ENCODE measurements around the gene FHIT. TPM values are rescaled to one million over a fixed set of nuclear protein-coding genes. Genes with fewer than 3 reads are reported as not detected.

The FHIT gene
- total RNA-seq, 4 donors from 2014 or later = 3.5 to 17.0 (median 16.7) TPM

- Histone ChIP-seq H3K4me1 (no peaks in the 10 kb centered on the region), H3K27me3 (no peaks in the 10 kb centered on the region), H3K36me3 (no peaks in the 10 kb centered on the region), H3K27ac (no peak overlapping the region), H3K4me3 (no peak overlapping the region), H3K9me3 (no peaks in the 10 kb centered on the region)
- no peak for TF ChIP-seq POLR2A (IDR thresholded peaks at IDR 0.05)
- TF ChIP-seq, protein P1, sequence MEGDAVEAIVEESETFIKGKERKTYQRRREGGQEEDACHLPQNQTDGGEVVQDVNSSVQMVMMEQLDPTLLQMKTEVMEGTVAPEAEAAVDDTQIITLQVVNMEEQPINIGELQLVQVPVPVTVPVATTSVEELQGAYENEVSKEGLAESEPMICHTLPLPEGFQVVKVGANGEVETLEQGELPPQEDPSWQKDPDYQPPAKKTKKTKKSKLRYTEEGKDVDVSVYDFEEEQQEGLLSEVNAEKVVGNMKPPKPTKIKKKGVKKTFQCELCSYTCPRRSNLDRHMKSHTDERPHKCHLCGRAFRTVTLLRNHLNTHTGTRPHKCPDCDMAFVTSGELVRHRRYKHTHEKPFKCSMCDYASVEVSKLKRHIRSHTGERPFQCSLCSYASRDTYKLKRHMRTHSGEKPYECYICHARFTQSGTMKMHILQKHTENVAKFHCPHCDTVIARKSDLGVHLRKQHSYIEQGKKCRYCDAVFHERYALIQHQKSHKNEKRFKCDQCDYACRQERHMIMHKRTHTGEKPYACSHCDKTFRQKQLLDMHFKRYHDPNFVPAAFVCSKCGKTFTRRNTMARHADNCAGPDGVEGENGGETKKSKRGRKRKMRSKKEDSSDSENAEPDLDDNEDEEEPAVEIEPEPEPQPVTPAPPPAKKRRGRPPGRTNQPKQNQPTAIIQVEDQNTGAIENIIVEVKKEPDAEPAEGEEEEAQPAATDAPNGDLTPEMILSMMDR (IDR thresholded peaks at IDR 0.05) = no peak
- DNase-seq = no peak
These were observed 1426.4 kb downstream of the FHIT start for GRCh38 chr3:59824876-59825275.

GRCh38 chr3:59821274-59821673 lies 1430.0 kb downstream of the FHIT start:
- Histone ChIP-seq H3K4me1 (peaks cover 0 to 6% (median 0%) of the 10 kb centered on the region in 4 donors), H3K4me3 (no peak overlapping the region), H3K36me3 (no peaks in the 10 kb centered on the region), H3K27ac (no peak overlapping the region), H3K27me3 (no peaks in the 10 kb centered on the region), H3K9me3 (no peaks in the 10 kb centered on the region)
- no peak for DNase-seq
- TF ChIP-seq, protein P1 (IDR thresholded peaks at IDR 0.05) = no peak
- TF ChIP-seq POLR2A (IDR thresholded peaks at IDR 0.05) = no peak

- no peaks in the 10 kb centered on the region for H3K9me3 ChIP-seq
- TF ChIP-seq POLR2A (IDR thresholded peaks at IDR 0.05) = no peak
- TF ChIP-seq, protein P1 (IDR thresholded peaks at IDR 0.05) = no peak
- no peaks in the 10 kb centered on the region for H3K27me3 ChIP-seq
- no peak overlapping the region for H3K4me3 ChIP-seq
- H3K27ac ChIP-seq = no peak overlapping the region
- DNase-seq = no peak
- H3K36me3 ChIP-seq = no peaks in the 10 kb centered on the region
- H3K4me1 ChIP-seq = peaks cover 0 to 6% (median 0%) of the 10 kb centered on the region in 4 donors
These were observed 1430.8 kb downstream of the FHIT start for GRCh38 chr3:59820352-59820934.

GRCh38 chr3:59818919-59819300 lies 1432.3 kb downstream of the FHIT start:
- Histone ChIP-seq H3K4me3 (no peak overlapping the region), H3K4me1 (peaks cover 0 to 6% (median 0%) of the 10 kb centered on the region in 4 donors), H3K27me3 (no peaks in the 10 kb centered on the region), H3K27ac (no peak overlapping the region), H3K9me3 (no peaks in the 10 kb centered on the region), H3K36me3 (no peaks in the 10 kb centered on the region)
- DNase-seq = no peak
- TF ChIP-seq, protein P1 (IDR thresholded peaks at IDR 0.05) = no peak
- TF ChIP-seq POLR2A (IDR thresholded peaks at IDR 0.05) = no peak

DNA sequence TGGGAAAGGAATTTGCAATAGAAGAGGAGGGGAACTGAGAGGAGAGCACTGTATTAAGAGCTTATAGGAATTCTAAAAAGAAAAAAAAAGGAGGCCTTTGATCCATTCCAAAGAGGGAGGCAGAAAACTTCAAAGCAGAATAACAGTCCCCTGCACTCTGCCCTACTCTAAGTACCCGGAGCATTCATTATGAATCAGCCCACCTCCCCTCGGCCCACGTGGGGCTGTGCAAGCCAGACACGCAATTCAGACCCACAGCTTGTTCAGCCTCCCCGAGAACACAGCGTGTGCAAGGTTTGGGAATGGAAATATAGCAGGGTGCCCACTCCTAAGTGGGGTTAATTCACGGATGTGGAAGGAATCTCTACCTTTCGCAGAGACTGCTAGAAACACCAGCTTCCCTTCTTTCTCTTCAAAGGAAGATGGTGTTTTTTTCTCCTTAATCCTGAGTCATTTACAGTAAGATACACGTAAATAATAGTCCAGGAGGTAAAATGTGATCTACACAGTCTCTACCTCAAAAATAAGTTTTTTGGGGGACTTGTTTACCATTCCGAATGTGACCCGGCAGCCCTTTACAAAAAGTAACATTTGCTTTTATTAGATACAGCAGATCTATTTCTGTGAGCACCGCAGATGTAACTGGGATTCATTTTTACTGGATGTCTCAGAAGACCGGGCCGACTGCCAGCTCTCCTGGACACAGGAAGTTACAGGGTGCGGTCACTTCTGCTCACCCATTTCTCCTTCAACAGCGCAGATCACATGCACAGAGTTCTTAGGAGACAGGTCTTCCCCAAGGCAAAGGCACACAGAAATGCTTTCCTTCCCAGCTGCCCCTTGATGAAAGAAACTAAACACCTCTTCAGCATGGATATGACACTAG lies 1433.0 kb downstream of the FHIT start:
- Histone ChIP-seq H3K36me3 (no peaks in the 10 kb centered on the region), H3K9me3 (no peaks in the 10 kb centered on the region), H3K4me1 (peaks cover 0 to 6% (median 0%) of the 10 kb centered on the region in 4 donors), H3K4me3 (no peak overlapping the region), H3K27me3 (no peaks in the 10 kb centered on the region), H3K27ac (peak overlapping the region in 1 of 4 donors; percentile 15)
- peak in 2 of 3 donors; percentile 55 to 69 for DNase-seq
- TF ChIP-seq, protein P1 (IDR thresholded peaks at IDR 0.05) = no peak
- no peak for TF ChIP-seq POLR2A (IDR thresholded peaks at IDR 0.05)

All from Peyer's patch (tissue), 4 donors.